ENCODE measurements around the gene ELL2. TPM values are rescaled to one million over a fixed set of nuclear protein-coding genes. Genes with fewer than 3 reads are reported as not detected.

ELL2 gene
- total and polyA plus RNA-seq, 2 of the 13 experiments (the other 11 are each of a cell fraction or from before 2014, with no cell fraction given) = 78.9 to 97.1 TPM

GRCh38 chr5:95846554-95847260 is 114.9 kb downstream of the ELL2 start:
- Histone ChIP-seq H3K4me3 (replicated peaks in 1 of 3; ENCODE audit: insufficient read depth in 1 of 3, low read depth in 2 of 3, low read length in 3 of 3) (no peak overlapping the region), H3K4me1 (ENCODE audit: insufficient read depth, low read length) (peaks cover 45% of the 10 kb centered on the region)
- TF ChIP-seq ARID3A (IDR thresholded peaks at IDR 0.05; ENCODE audit: low read depth, low read length) (peak; percentile 47; the same call in 1 of the 2 replicates), BATF2 (CRISPR knock-in tag; IDR thresholded peaks at IDR 0.05) (no peak), EHMT2 (IDR thresholded peaks at IDR 0.05; ENCODE audit: borderline replicate concordance, low read depth, low read length) (no peak), HOXA9 (CRISPR knock-in tag; IDR thresholded peaks at IDR 0.05; ENCODE audit: borderline replicate concordance) (no peak), KDM1A (CRISPR knock-in tag; IDR thresholded peaks at IDR 0.05) (no peak), AHDC1 (CRISPR knock-in tag; IDR thresholded peaks at IDR 0.05; ENCODE audit: borderline replicate concordance) (no peak), CTCF (CRISPR knock-in tag; IDR thresholded peaks at IDR 0.05) (peak; percentile 92), CENPBD1 (CRISPR knock-in tag; IDR thresholded peaks at IDR 0.05; ENCODE audit: borderline replicate concordance, low read depth) (no peak), ZNF749 (CRISPR knock-in tag; IDR thresholded peaks at IDR 0.05; ENCODE audit: borderline replicate concordance) (no peak), CEBPB (IDR thresholded peaks at IDR 0.05; ENCODE audit: borderline replicate concordance, low read depth, low read length) (no peak)

More at GRCh38 chr5:95846554-95847260, 114.9 kb downstream of the ELL2 start:
- WGBS (ENCODE audit: low lambda C conversion rate) = 64% methylated on average over 7 of the region's 7 CpGs
- Histone ChIP-seq H3K9ac (ENCODE audit: insufficient read depth, low read depth, low read length) (no peak overlapping the region), H3K4me2 (ENCODE audit: low read depth, low read length) (no peak overlapping the region), H4K20me1 (ENCODE audit: insufficient read depth, low read length) (no peaks in the 10 kb centered on the region), H3K79me2 (ENCODE audit: insufficient read depth, low read length) (no peaks in the 10 kb centered on the region), H2AFZ (ENCODE audit: low read length) (no peak overlapping the region), H3K27ac (ENCODE audit: extremely low read length, insufficient read depth, low read length) (no peak overlapping the region), H3K36me3 (replicated peaks in 1 of 2; ENCODE audit: control insufficient read depth in 1 of 2, insufficient read depth in 2 of 2, low read length in 2 of 2) (no peaks in the 10 kb centered on the region), H3K9me3 (ENCODE audit: low read length) (no peaks in the 10 kb centered on the region), H3K27me3 (ENCODE audit: control insufficient read depth in 1 of 2, insufficient read depth in 2 of 2, low read length in 2 of 2) (no peaks in the 10 kb centered on the region)
- DNase-seq (ENCODE audit: low spot score) (peak; percentile 63), FAIRE-seq (peak; percentile 67), ATAC-seq (peak; percentile 69)
- no TSS peak for BruUV-seq (replicated peaks)
- in situ Hi-C loops (cut with HindIII; ENCODE audit: extremely low pct_ligation_motif_present, low pct_unique_long_range_greater_than_20kb) = loop anchor here (5.0 to 25.0 kb wide), 3 partner anchors 69 to 559 kb away; partner anchors contain the start of genes ARSK, MCTP1 and SKIC3
- intact Hi-C loops (cut with micrococcal nuclease; ENCODE audit: unreplicated experiment) = loop anchor here (1.0 to 10.0 kb wide), 7 partner anchors 11 to 882 kb away; partner anchors contain the start of genes ARSK and SKIC3
- POLR2A ChIA-PET = no interaction called here
- CTCF ChIA-PET (ENCODE audit: low intra/inter-chr PET ratio, low total read pairs) = interaction anchor here (1.6 to 4.4 kb wide), 4 partner anchors 12 to 202 kb away, joined by 10 to 73 read pairs (median 11); no protein-coding TSS in a partner anchor

Data from HepG2 (cell line).